ENCODE data around the gene IL1RAP.

DNA sequence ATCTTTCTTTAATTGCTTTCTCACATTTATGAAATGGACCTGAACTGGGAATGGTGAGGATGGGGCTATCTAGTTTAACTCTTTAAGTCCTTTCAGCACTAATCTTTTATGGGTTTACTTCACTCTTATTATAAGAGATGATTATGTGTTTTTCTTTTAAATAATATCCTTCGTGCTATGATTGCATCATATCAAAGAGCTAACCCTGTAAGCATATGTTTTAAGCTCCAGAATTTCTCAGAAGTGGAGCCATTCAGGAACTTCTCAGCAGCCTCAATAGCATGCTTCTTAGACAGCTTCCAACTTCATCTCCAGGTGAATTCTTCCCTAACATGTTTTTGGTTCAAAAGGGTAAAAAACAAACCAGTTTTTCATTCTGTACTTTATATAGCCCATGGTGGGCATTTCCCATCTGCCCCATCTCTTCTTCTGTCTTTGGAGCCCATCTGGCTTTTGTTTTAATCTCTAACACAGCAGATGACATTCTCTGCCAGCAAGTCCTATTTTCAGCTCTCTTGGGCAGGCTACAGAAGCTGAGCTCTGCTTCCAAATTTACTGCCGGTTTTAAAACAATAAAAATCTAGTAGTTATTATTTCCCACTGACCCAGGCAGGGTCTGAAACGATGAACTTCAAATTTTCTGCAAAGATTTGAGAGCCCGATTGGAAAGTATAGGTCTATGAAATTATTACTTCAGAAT, 26.8 kb upstream of the IL1RAP start:
- no peak for TF ChIP-seq POLR2A (IDR thresholded peaks at IDR 0.05)
- TF ChIP-seq, protein P1, sequence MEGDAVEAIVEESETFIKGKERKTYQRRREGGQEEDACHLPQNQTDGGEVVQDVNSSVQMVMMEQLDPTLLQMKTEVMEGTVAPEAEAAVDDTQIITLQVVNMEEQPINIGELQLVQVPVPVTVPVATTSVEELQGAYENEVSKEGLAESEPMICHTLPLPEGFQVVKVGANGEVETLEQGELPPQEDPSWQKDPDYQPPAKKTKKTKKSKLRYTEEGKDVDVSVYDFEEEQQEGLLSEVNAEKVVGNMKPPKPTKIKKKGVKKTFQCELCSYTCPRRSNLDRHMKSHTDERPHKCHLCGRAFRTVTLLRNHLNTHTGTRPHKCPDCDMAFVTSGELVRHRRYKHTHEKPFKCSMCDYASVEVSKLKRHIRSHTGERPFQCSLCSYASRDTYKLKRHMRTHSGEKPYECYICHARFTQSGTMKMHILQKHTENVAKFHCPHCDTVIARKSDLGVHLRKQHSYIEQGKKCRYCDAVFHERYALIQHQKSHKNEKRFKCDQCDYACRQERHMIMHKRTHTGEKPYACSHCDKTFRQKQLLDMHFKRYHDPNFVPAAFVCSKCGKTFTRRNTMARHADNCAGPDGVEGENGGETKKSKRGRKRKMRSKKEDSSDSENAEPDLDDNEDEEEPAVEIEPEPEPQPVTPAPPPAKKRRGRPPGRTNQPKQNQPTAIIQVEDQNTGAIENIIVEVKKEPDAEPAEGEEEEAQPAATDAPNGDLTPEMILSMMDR (IDR thresholded peaks at IDR 0.05) = no peak
